GM18861 (cell line): ENCODE data around the gene PYCR2.
"Not testable (repeated sequence)": the region's sequence is repeated elsewhere in the genome, so short reads cannot be mapped to it uniquely, and the experiment has no call there.

ENCODE experiments used
- ATAC-seq: cut with Tn5 transposase; IDR thresholded peaks from one replicate; pipeline ENCODE4 v1.9.1; 2021; ENCODE audit not compliant: unreplicated experiment

The PYCR2 gene

DNA sequence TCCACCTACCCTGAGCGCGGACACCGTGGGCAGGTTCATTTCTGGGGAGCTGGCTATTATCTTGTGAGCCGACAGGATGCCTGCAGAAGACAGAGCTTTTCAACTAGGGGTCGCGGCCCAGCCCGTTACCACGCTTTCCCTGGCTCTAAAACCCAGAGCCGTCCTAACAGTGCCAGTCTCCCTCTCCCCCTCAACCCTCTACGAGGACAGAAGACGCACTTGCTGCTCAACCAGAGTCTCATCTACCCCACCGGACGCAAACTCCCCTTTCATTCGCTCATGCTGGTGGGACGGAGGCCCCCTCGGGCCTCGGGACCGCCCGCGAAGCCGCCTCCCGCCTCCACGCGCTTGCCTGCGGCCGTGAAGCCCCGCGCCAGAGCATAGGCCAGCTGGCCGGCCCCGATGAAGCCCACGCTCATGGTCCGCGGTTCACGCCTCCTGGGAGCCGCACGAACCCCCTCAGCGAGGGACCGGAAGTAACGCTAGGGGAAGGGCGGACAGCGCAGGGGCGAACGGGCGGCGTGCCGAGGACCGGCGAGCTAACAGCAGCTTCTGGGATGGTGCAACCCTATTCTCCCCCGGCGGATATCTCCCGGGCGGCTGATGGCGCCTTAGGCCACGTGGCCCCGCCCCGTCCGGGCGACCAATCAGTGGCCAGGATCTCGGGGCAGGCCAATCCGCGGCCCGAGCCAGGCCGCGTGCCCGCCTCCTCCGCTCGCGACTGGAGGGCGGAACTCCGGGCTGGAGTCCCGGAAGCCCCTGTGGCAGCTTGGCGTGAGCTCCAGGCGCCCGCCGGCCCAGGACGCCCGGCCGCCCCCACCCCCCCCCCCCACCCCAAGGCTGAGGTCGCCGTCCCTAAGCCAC, at the start of gene PYCR2:
PYCR2 (minus strand) TSS at position 559 of the 864 bp plus-strand sequence; CDS start at position 419, 140 bp downstream.
- ATAC-seq: peak; percentile 96

DNA sequence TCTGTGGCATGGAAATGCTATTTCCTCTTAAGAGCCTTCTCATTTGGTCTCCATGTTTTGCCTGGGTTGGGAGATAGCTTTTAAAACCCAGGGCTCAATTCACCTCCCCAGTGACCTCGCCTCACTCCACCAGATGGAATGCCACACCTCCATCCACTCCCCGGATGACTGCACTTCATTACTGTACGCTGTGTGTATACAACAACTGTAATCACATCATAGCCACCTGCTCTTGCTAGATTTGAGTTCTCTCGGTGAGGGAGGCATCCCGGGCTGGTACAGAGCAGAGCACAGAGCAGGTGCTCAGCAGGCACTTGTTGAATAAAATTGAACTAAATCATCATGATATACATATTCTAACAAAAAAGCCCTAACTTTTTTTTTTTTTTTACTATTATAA, 49.1 kb upstream of the PYCR2 start:
- no peak for ATAC-seq

DNA sequence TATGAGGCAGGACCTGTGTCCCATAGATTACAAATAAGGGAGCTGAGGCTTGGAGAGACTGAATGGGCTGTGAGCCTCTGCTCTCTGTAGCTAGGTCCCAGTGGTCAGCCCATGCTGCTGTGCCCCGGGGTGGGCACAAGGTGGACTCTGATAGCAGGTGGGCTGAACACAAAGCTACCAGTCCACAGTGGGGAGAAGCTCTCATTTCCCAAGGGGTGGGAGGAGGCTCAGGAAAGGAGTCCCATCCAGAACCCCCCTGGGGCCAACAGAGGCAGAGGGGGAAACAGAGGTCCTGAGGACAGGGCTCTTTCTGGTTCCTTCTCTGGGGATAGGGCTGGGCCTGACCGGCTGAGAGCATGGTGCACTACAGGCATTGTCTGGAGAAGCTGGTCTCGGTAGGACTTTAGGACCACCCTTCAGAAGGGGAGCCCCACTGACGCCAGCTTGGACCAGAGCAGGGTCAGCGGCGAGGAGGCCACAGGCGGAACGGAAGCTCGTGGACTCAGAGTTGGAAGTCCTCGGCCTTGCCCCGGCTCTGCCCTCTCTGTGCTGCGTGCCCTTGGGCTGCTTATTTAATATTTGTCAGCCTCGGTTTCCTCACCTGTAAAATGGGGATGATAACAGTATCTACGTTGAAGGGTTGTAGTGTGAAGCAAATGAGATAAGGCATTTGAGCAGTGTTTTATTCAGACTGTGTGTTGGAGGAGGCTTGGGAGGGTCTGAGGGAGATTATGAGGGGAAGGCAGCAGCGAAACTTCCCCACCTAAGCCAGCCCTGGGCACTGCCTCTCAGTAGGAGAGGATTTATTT, 48.5 kb upstream of the PYCR2 start:
- no peak for ATAC-seq

GRCh38 chr1:225970592-225971157, 46.6 kb upstream of the PYCR2 start:
- not testable (repeated sequence) for ATAC-seq

DNA sequence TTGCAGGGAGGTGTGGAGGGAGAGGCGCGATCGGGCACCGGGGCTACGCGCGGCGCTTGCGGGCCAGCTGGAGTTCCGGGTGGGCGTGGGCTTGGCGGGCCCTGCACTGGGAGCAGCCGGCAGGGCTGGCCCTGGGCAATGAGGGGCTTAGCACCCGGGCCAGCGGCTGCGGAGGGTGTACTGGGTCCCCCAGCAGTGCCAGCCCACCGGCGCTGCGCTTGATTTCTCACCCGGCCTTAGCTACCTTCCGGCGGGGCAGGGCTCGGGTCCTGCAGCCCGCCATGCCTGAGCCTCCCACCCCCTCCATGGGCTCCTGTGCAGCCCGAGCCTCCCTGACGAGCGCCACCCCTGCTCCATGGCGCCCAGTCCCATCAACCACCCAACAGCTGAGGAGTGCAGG, 45.7 kb upstream of the PYCR2 start:
- not testable (repeated sequence) for ATAC-seq

DNA sequence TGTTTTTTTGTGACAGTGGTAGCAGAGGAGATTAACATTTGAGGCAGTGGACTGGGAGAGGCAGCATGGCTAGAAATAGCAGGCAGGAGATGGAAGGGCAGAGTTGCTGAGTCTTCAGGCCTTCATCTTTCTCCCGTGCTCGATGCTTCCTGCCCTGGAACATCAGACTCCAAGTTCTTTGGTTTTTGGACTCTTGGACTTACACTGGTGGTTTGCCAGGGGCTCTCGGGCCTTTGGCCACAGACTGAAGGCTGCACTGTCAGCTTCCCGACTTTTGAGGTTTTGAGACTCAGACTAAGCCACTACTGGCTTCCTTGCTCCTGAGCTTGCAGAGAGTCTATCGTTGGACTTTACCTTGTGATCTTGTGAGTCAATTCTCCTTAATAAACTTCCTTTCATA, 41.2 kb upstream of the PYCR2 start:
- no peak for ATAC-seq

GRCh38 chr1:225963735-225964530, 39.9 kb upstream of the PYCR2 start:
- ATAC-seq: no peak

DNA sequence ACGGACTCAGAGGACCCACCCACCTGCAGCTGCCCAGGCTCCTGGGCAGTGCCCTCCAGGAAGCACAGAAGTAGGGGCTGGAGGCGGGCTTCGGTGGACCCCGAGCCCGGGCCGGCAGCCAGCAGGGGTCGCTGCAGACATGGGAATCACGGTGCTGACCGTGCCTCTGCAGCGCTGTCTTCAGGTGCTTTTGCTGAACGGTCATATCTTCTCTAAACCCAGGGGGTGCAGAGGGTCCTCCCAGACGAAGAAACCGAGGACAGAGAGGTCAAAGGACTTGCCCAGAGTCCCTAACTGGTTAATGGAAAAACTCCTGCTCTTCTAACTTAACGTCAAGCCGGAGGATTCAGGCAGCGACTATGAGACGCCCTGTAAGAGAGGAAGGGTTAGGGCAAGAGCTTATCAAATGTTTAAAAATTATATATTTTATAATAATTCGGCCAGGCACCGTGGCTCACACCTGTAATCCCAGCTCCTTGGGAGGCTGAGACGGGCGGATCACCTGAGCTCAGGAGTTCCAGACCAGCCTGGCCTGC, 38.5 kb upstream of the PYCR2 start:
- peak; percentile 51 for ATAC-seq

DNA sequence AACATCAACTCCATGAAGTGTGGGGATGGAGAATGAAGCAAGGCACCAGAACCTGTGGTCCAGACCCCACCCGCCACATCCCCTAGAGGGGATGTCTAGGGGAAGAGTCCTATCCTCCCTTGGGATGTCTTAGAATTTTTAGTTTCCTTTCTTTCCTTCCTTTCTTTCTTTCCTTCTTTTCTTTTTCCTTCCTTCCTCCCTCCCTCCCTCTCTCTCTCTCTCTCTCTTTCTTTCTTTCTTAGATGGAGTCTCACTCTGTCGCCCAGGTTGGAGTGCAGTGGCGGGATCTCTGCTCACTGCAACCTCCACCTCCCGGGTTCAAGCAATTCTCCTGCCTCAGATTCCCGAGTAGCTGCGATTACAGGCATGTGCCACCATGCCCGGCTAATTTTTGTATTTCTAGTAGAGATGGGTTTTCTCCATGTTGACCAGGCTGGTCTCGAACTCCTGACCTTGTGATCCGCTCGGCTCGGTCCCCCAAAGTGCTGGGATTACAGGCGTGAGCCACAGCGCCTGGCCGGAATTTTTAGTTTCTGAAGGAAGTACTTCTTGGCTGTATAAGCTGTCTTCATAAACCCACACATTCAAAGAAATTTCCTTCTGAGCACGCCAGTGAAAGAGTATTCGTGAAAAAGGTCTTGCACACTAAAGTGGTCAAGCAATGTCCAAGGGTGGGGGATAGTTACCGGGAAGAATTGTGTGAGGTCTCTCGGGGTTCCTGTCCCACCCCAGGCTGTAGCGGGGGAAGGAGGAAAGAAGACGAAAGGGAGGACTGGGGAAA, 37.8 kb upstream of the PYCR2 start:
- ATAC-seq: no peak

- no peak for ATAC-seq
Observed at GRCh38 chr1:225958041-225958440, 34.0 kb upstream of the PYCR2 start.

- ATAC-seq: no peak
Observed at GRCh38 chr1:225954753-225955152, 30.7 kb upstream of the PYCR2 start.

- no peak for ATAC-seq
Observed at GRCh38 chr1:225953315-225953714, 29.3 kb upstream of the PYCR2 start.

DNA sequence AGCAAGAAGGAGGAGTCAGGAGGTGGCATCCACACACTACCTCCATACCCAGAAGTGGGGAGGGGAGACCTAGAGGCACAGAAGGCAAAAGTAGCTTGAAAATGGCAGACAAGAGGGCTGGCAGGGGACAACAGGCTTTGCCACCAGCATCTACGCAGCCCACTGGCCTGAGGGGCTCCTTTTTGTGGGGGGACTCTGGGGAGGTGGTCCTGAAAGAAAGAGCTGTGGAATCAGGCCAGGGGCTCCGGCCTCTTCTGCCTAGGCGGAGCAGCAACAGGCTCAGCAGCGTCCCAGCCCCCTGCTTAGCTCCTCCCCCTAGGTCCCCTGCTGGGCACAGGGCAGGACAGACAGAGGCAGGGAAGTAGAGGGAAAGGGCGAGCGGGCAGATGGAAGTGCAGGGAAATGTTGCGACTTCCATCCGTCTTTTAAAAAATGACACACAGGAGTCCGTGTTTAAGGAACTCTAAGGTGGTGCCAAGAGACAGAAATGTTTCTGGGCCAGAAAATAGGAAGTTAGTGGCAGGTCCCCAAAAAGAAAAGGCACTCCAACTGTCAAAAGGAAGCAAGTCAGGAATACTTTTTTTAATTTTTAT, 27.0 kb upstream of the PYCR2 start:
- no peak for ATAC-seq

GRCh38 chr1:225949041-225949440, 25.0 kb upstream of the PYCR2 start:
- ATAC-seq: no peak

DNA sequence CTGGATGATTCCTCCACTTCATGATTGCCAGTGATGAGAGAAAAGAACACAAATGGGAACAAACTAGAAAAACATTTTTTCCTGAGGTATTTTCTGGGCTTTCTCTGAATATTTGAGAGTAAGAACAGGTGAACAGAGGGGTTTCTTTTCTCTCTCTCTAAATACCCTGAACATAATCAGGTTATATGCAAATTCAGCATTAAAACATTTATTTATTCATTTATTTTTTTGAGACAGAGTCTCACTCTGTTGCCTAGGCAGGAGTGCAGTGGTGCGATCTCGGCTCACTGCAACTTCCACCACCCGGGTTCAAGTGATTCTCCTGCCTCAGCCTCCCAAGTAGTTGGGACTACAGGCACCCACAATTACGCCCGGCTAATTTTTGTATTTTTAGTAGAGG, 22.8 kb upstream of the PYCR2 start:
- no peak for ATAC-seq

- no peak for ATAC-seq
Observed at GRCh38 chr1:225946082-225946620, 22.1 kb upstream of the PYCR2 start.

DNA sequence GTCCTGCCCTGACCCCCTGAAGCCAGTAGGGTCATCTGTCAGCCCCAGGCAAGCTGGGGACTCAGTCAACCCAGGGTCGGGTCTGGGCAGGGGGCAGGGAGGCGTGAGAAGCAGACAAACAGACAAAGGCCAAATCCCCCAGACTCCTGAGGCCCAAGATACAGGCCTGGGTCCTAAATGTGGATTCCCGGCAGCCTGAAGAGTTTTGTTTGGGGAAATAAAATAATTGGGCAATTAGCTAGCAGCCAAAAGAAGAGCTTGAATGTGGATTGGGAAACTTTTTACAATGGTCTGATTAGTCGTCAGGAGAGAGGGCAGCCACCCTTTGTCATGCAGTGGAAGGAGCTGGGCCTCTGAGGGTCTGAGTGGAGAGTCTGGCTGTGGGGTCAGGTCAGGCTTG, 21.5 kb upstream of the PYCR2 start:
- no peak for ATAC-seq

- no peak for ATAC-seq
Observed at GRCh38 chr1:225944951-225945350, 20.9 kb upstream of the PYCR2 start.

DNA sequence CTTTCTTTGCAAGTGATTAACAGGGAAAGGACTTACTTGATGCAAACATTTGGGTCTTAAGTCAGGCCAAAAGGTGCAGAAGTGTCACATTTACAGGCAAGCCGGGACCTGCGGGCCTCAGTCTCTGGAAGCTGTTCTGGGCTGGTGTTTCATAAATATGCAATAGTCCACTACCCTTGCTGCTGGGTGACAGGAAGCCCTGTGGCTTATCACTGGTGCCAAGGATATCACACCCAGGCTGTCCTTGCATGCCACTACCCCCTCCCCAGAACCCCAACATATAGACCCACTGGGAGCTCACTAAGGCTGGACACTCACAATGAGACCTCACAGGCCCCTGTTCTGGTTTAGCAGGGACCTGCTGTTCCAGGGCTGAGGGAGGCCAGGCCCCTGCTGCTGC, 20.3 kb upstream of the PYCR2 start:
- ATAC-seq: no peak
